Right lobe of liver (tissue), 4 donors: Measurements from ENCODE around the gene FAF2.

ENCODE experiments used
- POLR2A ChIP-seq: fragments of 450-650 bp; IDR thresholded peaks from one replicate; pipeline ENCODE4 v1.6.1; 2017; ENCODE audit warnings: antibody characterized with exemption, mild to moderate bottlenecking
- TF ChIP-seq, protein P1 (sequence below), 4 donors: fragments of 200-600 bp in 3 of 4; fragments of 450-650 bp in 1 of 4; IDR thresholded peaks; one replicate each; pipeline versions ENCODE4 v1.5.1 to v1.8.0; 2016 to 2022; ENCODE audit warnings: antibody characterized with exemption in 4 of 4, mild to moderate bottlenecking in 2 of 4
- donor health status: DM: no; HTN: no; CAD: no.
- donor health status: DM: no; HTN: no; CAD: no.
- donor health status: DM: no; HTN: yes; CAD: no.

DNA sequence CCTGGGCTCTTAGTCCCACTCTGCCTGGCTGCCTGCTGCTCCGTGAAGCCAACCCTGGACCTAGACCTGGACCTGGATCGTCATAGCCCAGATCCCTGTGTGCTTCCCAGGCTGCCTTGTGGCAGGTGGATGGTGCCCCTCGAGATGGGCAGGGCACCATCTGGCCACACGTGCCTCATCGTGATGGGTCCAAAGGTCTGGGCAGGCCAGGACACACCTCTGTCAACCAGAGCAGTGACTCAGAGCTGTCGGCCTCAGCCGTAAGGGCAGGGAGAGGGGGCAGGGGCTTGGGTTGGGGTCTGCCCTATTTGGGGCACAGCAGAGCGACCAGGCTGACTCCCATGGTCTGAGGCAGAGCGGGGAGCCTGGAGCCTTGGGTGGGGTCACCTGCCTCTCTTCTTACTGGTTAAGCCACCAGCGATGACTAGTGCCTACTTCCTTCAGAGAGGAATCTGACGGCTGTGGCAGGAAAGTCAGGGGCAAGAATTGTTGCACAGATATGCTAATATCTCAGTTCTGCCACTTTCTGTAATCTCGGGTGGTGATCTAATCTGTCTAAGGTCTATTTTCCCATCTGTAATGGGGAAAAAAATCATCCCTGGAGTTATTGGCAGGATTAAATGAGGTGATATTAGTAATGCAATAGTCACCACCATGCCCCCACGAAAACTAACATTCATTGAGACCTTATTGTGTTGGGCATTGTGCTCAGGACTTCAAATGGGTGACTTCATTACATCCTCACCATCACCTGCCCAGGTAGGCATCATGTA lies 97.7 kb downstream of the FAF2 start:
- TF ChIP-seq, protein P1, sequence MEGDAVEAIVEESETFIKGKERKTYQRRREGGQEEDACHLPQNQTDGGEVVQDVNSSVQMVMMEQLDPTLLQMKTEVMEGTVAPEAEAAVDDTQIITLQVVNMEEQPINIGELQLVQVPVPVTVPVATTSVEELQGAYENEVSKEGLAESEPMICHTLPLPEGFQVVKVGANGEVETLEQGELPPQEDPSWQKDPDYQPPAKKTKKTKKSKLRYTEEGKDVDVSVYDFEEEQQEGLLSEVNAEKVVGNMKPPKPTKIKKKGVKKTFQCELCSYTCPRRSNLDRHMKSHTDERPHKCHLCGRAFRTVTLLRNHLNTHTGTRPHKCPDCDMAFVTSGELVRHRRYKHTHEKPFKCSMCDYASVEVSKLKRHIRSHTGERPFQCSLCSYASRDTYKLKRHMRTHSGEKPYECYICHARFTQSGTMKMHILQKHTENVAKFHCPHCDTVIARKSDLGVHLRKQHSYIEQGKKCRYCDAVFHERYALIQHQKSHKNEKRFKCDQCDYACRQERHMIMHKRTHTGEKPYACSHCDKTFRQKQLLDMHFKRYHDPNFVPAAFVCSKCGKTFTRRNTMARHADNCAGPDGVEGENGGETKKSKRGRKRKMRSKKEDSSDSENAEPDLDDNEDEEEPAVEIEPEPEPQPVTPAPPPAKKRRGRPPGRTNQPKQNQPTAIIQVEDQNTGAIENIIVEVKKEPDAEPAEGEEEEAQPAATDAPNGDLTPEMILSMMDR (IDR thresholded peaks at IDR 0.05) = no peak
- no peak for TF ChIP-seq POLR2A
